GM21723 (cell line): ENCODE data around the gene PLPPR2.
"Not testable (repeated sequence)": the region's sequence is repeated elsewhere in the genome, so short reads cannot be mapped to it uniquely, and the experiment has no call there.

Experiments used
- ATAC-seq: cut with Tn5 transposase; IDR thresholded peaks from one replicate; pipeline ENCODE4 v1.9.1; 2021; ENCODE audit warnings: mild to moderate bottlenecking, moderate library complexity; ENCODE audit not compliant: unreplicated experiment

PLPPR2 gene

DNA sequence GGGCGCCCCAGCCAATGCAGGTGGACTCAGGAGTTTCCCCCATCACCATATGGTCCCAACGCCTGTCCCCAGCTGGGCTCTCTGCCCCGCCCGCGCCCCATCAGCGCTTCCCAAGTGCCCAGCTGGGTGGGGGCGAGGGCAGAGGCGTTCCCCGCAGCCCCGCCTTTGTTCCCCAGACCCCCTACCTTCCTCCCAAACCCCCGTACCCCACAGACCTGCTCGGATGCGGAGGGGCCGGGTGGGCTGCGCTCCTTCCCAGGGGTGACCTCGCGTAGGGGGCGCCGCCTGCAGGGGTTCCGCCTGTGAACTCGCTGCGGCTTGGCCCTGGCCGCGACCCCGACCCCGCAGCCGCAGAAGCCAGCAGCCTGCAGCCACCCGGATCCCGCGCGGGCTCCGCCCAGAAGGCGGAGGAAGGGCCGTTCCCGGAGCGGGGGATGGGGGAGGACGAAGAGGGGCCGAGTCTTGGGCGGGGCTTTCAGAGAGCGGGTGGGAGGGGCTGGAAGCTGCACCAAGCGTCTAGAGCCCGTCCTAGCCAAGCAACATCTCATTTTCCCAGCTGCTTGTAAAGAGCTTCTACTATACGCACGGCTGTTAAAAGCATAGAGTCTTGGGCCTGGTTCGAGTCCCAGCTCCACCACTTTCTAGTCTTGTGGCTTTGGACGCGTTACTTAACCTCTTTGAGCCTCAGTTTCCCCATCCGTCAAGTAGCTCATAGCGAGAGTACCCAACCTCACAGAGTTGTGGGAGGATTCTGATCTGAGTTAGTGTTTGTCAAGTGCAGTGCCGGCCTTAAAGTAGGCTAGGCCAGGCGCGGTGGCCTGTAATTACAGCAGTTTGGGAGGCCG is 15.8 kb upstream of the PLPPR2 start, which contains the start of gene RAB3D:
TSS of gene RAB3D (minus strand) at position 404 of the 845 bp plus-strand sequence. CDS start 2,258 bp downstream, outside the sequence.
- no peak for ATAC-seq

- not testable (repeated sequence) for ATAC-seq
Observed at GRCh38 chr19:11340099-11340467, 15.1 kb upstream of the PLPPR2 start.

DNA sequence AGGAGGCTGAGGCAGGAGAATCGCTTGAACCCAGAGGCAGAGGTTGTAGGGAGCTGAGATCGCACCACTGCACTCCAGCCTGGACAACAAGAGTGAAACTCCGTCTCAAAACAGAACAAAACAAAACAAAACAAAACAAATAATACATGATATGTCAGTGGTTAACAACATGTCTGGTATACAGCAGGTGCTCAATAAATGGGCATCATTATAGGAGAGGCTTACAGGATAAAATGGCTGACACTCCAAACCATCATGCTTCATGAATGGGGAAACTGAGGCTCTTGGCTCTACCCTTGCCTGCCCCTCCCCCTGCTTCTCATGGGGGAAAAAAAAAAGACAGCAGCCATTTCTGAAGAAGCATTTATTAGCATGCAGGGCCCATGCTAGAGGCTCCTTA is 12.8 kb upstream of the PLPPR2 start:
- ATAC-seq = no peak

DNA sequence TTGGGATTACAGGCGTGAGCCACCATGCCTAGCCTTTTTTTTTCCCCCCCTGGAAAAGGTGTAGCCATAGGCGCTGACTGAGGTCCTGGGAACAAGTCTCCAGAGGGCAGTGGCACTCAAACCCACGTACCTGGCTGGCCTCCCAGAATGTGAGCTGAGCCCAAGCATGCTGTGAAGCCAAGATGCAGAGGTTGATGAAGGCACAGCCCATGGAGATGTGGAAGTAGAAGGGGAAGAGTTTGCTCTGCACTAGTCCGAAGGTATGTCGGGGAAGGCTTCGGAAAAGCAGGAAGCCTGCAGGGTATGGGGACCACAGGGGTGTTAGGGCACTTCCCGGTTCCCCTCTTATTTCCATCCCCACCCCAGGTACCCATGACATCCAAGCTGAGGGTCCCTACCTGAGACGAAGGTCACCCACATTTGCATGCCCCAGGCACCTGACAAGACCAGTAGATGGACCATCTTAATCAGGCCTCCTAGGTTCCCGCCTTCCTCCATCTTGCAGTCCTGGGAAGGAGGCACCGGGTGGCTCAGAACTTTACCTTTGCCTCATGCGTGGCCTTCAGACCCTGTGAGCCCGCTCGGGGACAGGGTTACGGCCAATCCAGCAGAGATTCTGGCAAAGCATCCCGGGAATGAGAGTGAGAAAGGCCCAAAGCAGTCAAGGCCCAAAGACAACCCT is 10.0 kb upstream of the PLPPR2 start:
- ATAC-seq = no peak

DNA sequence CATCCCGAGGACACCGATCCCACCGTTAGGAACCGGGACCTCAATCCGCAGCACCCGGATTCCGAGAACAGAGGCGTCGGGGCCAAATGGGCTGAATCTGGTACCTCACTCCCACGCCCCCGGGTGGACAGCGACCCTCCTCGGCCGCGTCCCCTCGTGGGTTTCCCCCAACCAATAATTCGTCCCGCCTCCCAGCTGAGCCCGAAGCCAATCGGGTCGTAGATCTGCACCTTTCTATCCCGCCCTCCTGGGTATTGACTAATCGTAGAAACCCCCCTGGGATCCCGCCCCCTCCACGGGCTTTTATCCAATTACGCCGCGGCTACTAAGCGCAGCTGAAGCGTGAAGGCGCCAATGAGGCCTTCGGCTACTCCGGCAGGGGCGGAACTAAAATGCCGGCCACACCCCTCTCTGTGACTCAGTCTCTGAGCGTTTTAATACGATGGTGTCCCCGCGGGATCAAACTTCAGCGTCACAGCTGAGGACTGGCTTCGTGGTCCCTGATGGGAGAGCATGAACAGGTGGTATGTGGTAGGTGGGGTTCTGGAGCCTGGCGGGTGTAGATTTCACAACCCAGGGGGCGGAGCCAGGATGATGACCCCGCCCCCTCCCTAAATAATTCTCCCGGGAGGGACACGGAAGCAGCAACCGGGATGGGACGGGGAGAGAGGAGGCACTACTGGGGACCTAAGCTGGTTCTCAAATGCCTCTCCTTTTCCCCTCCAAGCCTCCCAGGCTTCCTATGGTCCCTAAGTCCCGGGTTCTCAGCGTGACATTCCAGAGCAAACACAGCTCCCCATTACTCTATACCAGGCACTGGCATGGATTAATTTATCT is 8.9 kb upstream of the PLPPR2 start, which contains the start of the genes CCDC159 and TMEM205:
TSS of gene CCDC159 (plus strand) at position 416 of the 837 bp plus-strand sequence. CDS start at position 504, 88 bp downstream.
TSS of gene TMEM205 (minus strand) at position 165 of the 837 bp plus-strand sequence. CDS start 649 bp downstream, outside the sequence.
- ATAC-seq = peak; percentile 80

- no peak for ATAC-seq
Observed at GRCh38 chr19:11347546-11348039, 7.6 kb upstream of the PLPPR2 start.

DNA sequence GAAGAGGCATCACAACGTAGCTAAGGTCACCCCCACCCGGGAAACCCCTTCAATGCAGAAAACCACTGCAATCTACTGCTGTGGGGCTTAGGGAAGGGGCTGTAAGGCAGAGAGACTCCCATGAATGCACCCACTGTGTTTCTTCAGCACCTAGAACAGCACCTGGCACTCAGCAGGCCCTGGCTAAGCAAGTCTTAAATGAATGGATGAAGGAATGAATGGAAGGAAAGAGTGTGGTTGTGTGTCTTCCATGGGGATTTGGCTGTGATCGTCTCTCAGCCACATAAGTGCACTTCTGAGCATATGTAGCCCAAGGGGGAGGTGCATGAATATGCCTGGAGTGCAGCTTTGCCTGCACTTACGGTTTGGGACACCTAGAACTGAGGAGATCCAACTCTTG is 6.1 kb upstream of the PLPPR2 start:
- no peak for ATAC-seq

DNA sequence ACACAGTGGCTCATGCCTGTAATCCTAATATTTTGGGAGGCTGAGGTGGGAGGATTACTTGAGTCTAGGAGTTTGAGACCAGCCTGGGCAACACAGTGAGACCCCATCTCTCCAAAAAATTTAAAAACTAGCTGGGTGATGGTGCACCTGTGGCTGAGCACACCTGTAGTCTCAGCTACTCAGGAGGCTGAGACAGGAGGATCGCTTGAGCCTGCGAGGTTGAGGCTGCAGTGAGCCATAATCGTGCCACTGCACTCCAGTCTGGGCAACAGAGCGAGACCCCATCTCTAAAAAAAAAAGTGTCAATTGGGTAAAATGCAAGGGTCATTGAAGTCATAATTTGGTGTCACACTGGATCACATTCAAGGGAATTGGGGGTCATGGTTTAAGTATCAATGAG is 1.1 kb upstream of the PLPPR2 start:
- ATAC-seq = not testable (repeated sequence)

GRCh38 chr19:11356074-11356397 is 804 bp downstream of the PLPPR2 start:
- no peak for ATAC-seq

DNA sequence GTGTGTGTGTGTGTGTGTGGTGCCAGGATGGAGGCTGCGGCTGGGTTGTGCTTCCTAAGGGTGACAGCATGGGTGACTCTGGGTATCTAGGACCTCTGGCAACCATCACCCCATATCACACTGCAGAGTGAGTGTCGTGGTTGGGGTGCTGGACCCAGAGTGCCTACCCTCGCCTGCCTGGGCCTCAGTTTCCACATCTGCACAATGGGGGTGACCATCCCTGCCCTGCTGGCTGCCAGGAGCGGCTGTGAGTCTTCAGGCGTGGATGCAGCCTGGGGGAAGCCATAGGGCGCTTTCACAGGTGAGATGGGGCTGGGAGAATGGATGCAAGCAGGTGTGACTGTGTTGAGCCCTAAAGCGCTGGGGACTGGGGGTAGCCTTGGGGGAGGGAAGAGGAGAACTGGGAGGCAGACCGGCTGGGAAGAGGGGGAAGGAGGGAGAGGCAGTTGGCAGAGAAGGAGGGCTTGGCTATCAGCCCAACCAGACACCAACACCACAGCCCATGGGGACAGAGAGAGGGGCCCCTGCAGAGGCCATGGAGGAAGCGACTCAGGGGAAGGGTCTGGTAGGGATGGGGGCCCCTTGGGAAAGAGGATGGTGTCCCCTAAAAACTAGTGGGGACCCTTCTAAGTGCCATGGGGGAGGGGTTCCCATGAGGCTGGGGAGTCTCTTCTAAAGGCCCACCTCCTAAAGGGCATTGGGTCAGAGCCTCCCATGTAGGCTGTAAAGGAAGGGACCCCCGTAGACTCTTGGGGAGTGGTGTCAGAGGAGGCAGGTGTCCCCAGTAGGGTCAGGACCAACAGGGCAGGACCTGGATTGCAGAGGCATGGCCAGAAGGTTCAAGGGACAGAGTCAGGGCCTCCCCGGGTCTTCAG is 1.7 kb downstream of the PLPPR2 start:
- ATAC-seq = no peak

DNA sequence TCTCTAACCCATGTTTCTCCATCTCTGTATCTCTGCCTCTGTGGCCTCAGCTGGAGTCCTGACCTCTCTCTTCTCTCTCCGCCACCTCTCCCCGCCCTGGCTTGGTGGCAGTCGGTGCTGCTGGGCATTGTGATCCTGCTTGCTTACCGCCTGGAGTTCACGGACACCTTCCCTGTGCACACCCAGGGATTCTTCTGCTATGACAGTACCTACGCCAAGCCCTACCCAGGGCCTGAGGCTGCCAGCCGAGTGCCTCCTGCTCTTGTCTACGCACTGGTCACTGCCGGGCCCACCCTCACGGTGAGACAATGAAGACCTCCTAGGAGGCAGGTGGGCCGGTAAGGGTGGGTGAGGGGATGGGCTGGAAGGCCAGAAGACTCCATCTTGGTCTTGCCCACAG is 4.2 kb downstream of the PLPPR2 start:
- no peak for ATAC-seq

DNA sequence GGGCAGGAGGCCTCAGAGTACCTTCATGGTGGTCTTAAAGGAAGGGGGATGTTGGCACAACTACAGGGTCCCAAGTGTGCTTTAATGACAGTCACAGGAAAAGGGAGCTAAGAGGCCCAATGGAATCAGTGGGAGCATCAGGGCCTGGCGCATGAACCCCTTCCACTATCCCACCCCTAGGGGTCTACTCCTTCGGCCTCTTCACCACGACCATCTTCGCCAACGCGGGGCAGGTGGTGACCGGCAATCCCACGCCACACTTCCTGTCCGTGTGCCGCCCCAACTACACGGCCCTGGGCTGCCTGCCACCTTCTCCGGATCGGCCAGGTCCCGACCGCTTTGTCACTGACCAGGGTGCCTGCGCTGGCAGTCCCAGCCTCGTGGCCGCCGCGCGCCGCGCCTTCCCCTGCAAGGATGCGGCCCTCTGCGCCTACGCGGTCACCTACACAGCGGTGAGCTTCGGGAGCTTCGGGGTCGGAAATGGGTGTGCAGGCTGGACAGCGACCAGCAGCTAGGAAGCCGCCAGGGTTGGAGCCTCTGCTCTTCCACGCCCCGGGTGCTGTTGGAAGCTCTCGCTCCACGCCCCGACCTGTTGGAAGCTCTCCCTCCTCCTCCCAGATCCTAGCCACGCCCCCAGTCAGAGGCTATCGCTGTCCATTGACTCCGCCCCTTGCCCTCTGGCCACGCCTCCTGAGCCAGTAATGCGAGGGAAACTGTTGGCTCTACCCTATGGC is 6.0 kb downstream of the PLPPR2 start:
- ATAC-seq = no peak

DNA sequence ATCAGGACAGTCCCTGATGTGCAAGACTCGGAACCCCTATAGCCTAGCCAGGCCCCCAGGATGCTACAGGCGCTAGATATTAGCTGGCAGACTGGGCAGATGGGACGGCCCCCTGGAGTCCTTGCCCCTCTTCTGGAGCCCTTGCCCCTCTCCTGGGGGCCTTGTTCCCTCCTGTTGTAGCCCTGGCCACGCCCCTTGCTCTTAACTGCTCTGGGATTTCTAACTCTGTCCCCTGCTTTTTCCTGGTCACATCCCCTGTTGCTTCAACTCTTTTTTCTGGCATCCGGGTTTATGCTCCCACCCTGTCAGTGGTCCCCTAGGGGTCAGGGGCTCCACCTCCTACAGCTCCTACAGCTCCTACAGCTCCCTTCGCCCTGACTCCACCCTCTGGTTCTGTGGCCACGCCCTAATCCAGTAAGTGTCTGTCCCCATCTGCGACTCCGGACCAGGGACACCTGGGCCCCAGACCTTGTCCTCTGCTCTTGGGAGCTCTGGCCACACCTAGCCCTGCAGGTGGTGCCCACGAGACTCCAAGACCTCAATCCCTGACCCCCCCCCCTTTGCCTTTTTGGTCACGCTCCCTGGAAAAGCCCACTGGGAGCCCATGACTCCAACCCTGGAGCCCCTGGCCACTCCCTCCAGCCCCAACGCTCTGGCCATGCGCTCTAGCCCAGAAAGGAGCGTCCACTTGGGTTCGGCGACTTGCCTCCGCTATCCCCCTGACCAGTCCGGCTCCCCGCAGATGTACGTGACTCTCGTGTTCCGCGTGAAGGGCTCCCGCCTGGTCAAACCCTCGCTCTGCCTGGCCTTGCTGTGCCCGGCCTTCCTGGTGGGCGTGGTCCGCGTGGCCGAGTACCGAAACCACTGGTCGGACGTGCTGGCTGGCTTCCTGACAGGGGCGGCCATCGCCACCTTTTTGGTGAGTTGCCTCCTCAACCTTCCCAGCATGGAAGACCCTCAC is 6.8 kb downstream of the PLPPR2 start:
- no peak for ATAC-seq

DNA sequence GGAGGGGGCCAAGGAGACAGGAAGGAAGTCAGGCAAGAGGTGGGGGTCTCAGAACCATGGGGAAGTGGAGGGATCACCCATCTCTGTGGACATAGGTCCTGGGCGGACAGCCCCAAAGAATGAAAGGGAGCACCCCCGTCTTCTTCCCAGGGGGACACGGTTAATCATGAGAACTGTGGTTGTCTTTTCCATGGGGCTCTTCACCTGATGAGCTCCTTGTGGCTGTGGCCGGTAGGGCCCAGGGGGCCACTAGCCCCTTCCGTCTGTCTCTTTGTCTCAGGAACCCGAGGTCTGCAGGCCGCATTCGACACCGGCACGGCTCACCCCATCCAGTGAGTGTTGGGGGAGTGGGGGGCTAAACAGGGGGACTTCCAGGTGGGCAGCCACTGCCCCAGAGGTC is 8.6 kb downstream of the PLPPR2 start:
- no peak for ATAC-seq

GRCh38 chr19:11364296-11364904 is 9.2 kb downstream of the PLPPR2 start:
- ATAC-seq = no peak

- no peak for ATAC-seq
Observed at GRCh38 chr19:11364935-11365334, 9.7 kb downstream of the PLPPR2 start.

DNA sequence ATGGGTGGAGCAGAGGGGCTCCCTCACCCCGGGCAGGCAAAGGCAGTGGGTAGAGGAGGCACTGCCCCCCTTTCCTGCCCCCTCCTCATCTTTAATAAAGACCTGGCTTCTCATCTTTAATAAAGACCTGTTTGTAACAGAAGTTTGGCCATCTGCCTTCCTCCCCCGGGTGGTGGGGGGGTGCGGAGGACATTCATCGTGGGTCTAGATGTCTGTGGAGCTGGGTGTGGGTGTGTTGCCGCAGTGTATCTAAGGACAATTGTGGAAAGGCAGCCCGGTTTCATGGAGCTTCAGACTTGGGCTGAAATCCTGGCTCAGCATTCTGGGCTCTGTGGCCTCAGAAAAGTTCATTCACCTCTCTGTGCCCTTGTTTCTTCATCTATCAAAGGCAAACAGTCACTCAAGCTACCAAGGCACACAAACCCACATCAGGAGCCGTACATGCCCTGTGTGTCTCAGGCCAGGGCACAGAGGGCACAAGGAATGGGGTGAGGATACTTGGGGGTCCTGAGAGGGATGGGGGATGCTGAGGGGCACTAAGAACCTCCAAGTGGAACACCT is 10.4 kb downstream of the PLPPR2 start:
- no peak for ATAC-seq

GRCh38 chr19:11367528-11367927 is 12.3 kb downstream of the PLPPR2 start:
- ATAC-seq = no peak
